GM21576 (cell line): ENCODE measurements around the gene RBPJ.
"Not testable (repeated sequence)": the region's sequence is repeated elsewhere in the genome, so short reads cannot be mapped to it uniquely, and the experiment has no call there.

Experiments used
- ATAC-seq: cut with Tn5 transposase; IDR thresholded peaks from one replicate; pipeline ENCODE4 v1.9.1; 2021; ENCODE audit warnings: mild to moderate bottlenecking, moderate library complexity; ENCODE audit not compliant: unreplicated experiment

The RBPJ gene

GRCh38 chr4:26331380-26331950, 10.7 kb downstream of the RBPJ start:
- no peak for ATAC-seq

GRCh38 chr4:26334366-26334765, 13.6 kb downstream of the RBPJ start:
- no peak for ATAC-seq

GRCh38 chr4:26337612-26338011, 16.8 kb downstream of the RBPJ start:
- no peak for ATAC-seq

GRCh38 chr4:26342328-26343037, 21.7 kb downstream of the RBPJ start:
- ATAC-seq, result no peak

GRCh38 chr4:26343038-26343398, 22.2 kb downstream of the RBPJ start:
- ATAC-seq, result no peak

GRCh38 chr4:26344901-26345564, 24.2 kb downstream of the RBPJ start:
- ATAC-seq, result no peak

GRCh38 chr4:26345565-26345938, 24.7 kb downstream of the RBPJ start:
- no peak for ATAC-seq

- ATAC-seq, result no peak
Observed at GRCh38 chr4:26346203-26346620, 25.4 kb downstream of the RBPJ start.

- no peak for ATAC-seq
Observed at GRCh38 chr4:26349496-26349895, 28.7 kb downstream of the RBPJ start.

- ATAC-seq, result no peak
Observed at GRCh38 chr4:26351685-26352084, 30.9 kb downstream of the RBPJ start.

GRCh38 chr4:26354491-26354890, 33.7 kb downstream of the RBPJ start:
- ATAC-seq, result no peak

- ATAC-seq, result no peak
Observed at GRCh38 chr4:26355392-26356052, 34.7 kb downstream of the RBPJ start.

GRCh38 chr4:26356081-26356501, 35.3 kb downstream of the RBPJ start:
- ATAC-seq, result peak; percentile 58

- not testable (repeated sequence) for ATAC-seq
Observed at GRCh38 chr4:26359521-26359920, 38.7 kb downstream of the RBPJ start.

GRCh38 chr4:26360273-26360672, 39.5 kb downstream of the RBPJ start:
- ATAC-seq, result no peak

- ATAC-seq, result no peak
Observed at GRCh38 chr4:26360864-26361263, 40.0 kb downstream of the RBPJ start.

- ATAC-seq, result no peak
Observed at GRCh38 chr4:26361297-26361696, 40.5 kb downstream of the RBPJ start.

- no peak for ATAC-seq
Observed at GRCh38 chr4:26362745-26363439, 42.1 kb downstream of the RBPJ start.

GRCh38 chr4:26365537-26366150, 44.8 kb downstream of the RBPJ start:
- ATAC-seq, result no peak

- ATAC-seq, result no peak
Observed at GRCh38 chr4:26367811-26368210, 47.0 kb downstream of the RBPJ start.

GRCh38 chr4:26368685-26369084, 47.9 kb downstream of the RBPJ start:
- no peak for ATAC-seq
